ENCODE data around the gene MAP6D1. TPM values are rescaled to one million over a fixed set of nuclear protein-coding genes. Genes with fewer than 3 reads are reported as not detected.
A peak's percentile ranks its signal among the peaks of the same experiment; 100 is the strongest.
"Not testable (repeated sequence)": the region's sequence is repeated elsewhere in the genome, so short reads cannot be mapped to it uniquely, and the experiment has no call there.

The MAP6D1 gene
- total and polyA plus RNA-seq, 9 donors: 24.0 to 47.1 (median 32.4) TPM

DNA sequence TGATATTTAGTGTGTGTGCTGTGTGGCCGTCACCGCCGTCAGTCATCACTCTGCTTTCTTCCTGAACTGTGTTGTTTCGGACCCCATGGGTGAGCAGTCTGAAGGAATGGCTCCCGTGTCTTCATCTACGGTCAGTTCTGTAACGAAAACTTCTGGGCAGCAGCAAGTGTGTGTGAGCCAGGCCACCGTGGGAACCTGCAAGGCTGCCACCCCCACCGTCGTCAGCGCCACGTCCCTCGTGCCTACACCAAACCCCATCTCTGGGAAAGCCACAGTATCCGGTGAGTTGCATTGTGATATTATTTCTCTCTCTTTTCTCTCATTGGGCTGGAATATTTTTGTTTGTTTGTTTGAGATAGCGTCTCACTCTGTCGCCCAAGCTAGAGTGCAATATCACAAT lies 34.7 kb downstream of the MAP6D1 start:
- peaks cover 5% of the 10 kb centered on the region for H3K4me1 ChIP-seq (ENCODE audit: control insufficient read depth, insufficient read depth, low read length)
- H3K36me3 ChIP-seq (ENCODE audit: control insufficient read depth, insufficient read depth, low read length): peaks cover 42% of the 10 kb centered on the region
- H3K4me3 ChIP-seq (ENCODE audit: low read length): no peak overlapping the region
- H3K9me3 ChIP-seq (replicated peaks; ENCODE audit: control insufficient read depth, low read depth, low read length): no peaks in the 10 kb centered on the region
- no peak for DNase-seq
- 96% methylated on average over 7 of the region's 16 CpGs for WGBS (ENCODE audit: insufficient coverage)
- H3K27ac ChIP-seq (ENCODE audit: low read length): no peak overlapping the region
- no peaks in the 10 kb centered on the region for H3K27me3 ChIP-seq (ENCODE audit: control insufficient read depth, insufficient read depth, low read length)

DNA sequence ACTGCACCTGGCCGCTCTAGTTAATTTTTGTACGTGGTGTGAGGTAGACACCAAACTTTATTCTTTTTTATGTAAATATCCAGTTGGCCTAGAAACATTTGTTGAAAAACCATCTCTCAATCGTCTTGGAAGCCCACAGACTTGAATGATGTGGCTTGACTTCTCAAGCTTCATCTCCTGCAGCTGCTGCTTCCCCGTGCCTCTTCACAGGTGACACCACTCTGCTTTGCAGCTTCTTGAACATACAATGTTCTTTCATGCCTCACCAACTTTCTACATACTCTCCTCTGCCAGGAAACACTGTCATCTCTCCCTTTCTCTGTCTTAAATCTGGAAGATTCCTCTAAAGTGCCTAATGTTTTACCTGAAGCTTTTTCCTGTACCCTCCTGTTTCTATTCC lies 35.6 kb downstream of the MAP6D1 start:
- peaks cover 44% of the 10 kb centered on the region for H3K36me3 ChIP-seq (ENCODE audit: control insufficient read depth, insufficient read depth, low read length)
- no peaks in the 10 kb centered on the region for H3K27me3 ChIP-seq (ENCODE audit: control insufficient read depth, insufficient read depth, low read length)
- H3K4me3 ChIP-seq (ENCODE audit: low read length): no peak overlapping the region
- H3K9me3 ChIP-seq (replicated peaks; ENCODE audit: control insufficient read depth, low read depth, low read length): no peaks in the 10 kb centered on the region
- DNase-seq: no peak
- WGBS (ENCODE audit: insufficient coverage): 85% methylated on average over 3 of the region's 4 CpGs
- H3K4me1 ChIP-seq (ENCODE audit: control insufficient read depth, insufficient read depth, low read length): peaks cover 5% of the 10 kb centered on the region
- no peak overlapping the region for H3K27ac ChIP-seq (ENCODE audit: low read length)

DNA sequence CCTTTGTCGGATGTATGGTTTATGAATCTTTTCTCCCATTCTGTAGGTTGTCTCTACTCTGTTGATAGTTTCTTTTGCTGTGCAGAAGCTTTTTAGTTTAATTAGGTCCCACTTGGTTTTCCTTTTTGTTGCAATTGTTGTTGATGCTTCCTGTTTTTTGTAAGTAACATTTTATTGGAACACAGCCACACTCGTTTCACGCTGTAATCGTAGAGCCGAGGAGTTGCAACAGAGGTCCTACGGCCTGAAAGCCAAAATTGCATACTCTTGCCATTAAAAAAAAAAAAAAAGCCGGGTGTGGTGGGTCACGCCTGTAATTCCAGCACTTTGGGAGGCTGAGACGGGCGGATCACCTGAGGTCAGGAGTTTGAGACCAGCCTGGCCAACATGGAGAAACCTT lies 40.9 kb downstream of the MAP6D1 start:
- H3K36me3 ChIP-seq (ENCODE audit: control insufficient read depth, insufficient read depth, low read length): peaks cover 42% of the 10 kb centered on the region
- not testable (repeated sequence) for H3K9me3 ChIP-seq (replicated peaks; ENCODE audit: control insufficient read depth, low read depth, low read length); H3K27ac ChIP-seq (ENCODE audit: low read length); H3K4me1 ChIP-seq (ENCODE audit: control insufficient read depth, insufficient read depth, low read length); H3K27me3 ChIP-seq (ENCODE audit: control insufficient read depth, insufficient read depth, low read length); DNase-seq; H3K4me3 ChIP-seq (ENCODE audit: low read length)
- 90% methylated on average over 5 of the region's 10 CpGs for WGBS (ENCODE audit: insufficient coverage)

DNA sequence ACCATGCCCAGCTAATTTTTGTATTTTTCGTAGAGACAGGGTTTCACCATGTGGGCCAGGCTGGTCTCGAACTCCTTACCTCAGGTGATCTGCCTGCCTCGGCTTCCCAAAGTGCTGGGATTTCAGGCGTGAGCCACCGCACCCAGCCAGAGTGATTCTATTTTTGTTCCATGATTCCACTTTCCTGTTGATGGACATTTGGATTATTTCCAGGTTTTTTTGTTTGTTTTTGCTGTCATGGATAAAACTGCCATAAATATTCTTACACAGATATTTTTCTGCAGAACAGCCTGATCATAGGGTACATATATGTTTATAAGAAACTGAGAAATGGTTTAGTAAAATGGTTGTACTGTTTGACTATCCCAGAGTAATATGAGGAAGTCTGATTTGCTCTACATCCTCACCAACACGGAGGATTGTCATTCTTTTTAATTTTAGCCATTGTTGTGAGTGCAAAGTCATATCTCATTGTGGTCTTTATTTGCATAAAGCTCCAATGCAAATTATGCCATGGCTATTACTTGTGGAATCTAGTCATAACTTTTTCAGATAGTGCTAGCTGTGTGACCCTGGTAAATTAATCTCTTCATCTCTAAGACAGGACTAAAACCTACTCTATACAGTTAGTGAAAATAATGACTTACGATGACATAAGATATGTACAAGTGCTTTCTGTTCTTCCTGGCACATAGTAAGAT lies 42.7 kb downstream of the MAP6D1 start:
- no peaks in the 10 kb centered on the region for H3K27me3 ChIP-seq (ENCODE audit: control insufficient read depth, insufficient read depth, low read length)
- H3K36me3 ChIP-seq (ENCODE audit: control insufficient read depth, insufficient read depth, low read length): peaks cover 48% of the 10 kb centered on the region
- DNase-seq: no peak
- H3K27ac ChIP-seq (ENCODE audit: low read length): no peak overlapping the region
- no peaks in the 10 kb centered on the region for H3K4me1 ChIP-seq (ENCODE audit: control insufficient read depth, insufficient read depth, low read length)
- WGBS (ENCODE audit: insufficient coverage): 100% methylated on average over 3 of the region's 7 CpGs
- H3K4me3 ChIP-seq (ENCODE audit: low read length): no peak overlapping the region
- H3K9me3 ChIP-seq (replicated peaks; ENCODE audit: control insufficient read depth, low read depth, low read length): no peaks in the 10 kb centered on the region

DNA sequence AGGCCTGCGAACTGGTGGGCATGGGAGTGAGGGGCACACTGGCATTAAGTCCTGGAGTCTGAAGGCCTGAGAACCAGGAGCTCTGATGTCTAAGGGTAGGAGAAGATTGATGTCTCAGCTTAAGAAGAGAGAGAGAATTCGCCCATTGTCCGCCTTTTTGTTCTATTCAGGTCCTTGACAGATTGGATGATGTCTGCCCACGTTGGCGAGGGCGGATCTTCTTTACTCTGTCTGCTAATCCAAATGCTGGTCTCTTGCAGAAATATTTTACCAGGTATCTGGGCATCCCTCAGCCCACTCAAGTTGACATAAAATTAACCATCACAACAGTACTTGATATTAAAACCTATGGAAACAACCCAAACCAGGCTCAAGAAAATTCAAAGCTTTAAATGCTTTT lies 44.1 kb downstream of the MAP6D1 start:
- WGBS (ENCODE audit: insufficient coverage): 93% methylated on average over 6 of the region's 6 CpGs
- Histone ChIP-seq H3K27me3 (ENCODE audit: control insufficient read depth, insufficient read depth, low read length) (no peaks in the 10 kb centered on the region), H3K27ac (ENCODE audit: low read length) (no peak overlapping the region), H3K4me3 (ENCODE audit: low read length) (no peak overlapping the region), H3K9me3 (replicated peaks; ENCODE audit: control insufficient read depth, low read depth, low read length) (no peaks in the 10 kb centered on the region), H3K4me1 (ENCODE audit: control insufficient read depth, insufficient read depth, low read length) (no peaks in the 10 kb centered on the region), H3K36me3 (ENCODE audit: control insufficient read depth, insufficient read depth, low read length) (peaks cover 47% of the 10 kb centered on the region)
- no peak for DNase-seq

DNA sequence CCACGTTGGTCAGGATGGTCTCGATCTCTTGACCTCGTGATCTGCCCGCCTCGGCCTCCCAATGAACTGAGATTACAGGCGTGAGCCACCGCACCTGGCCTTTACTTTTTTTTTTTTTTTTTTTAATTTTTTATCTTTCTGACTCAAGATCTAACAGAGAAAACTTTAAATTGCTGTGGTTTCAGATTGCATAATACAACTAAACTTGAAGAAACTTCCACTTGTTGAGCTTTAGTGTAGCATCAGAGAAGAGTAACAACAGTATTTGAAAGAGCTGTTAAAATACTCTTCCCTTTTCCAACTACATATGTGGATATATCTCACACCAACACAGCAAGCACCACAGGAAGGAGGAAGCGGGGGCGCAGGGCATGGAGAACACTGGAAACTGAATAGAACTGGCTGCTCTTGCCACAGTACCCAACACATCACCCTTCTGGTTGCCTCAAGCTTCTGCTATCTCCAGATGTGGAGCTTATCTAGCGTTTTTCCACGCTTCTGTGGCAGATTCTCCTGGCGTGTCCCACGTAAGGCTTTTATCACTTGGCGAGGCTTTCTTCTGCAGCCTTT lies 45.4 kb downstream of the MAP6D1 start:
- 88% methylated on average over 9 of the region's 14 CpGs for WGBS (ENCODE audit: insufficient coverage)
- Histone ChIP-seq H3K9me3 (replicated peaks; ENCODE audit: control insufficient read depth, low read depth, low read length) (no peaks in the 10 kb centered on the region), H3K27ac (ENCODE audit: low read length) (no peak overlapping the region), H3K4me3 (ENCODE audit: low read length) (no peak overlapping the region), H3K36me3 (ENCODE audit: control insufficient read depth, insufficient read depth, low read length) (peaks cover 42% of the 10 kb centered on the region), H3K27me3 (ENCODE audit: control insufficient read depth, insufficient read depth, low read length) (no peaks in the 10 kb centered on the region), H3K4me1 (ENCODE audit: control insufficient read depth, insufficient read depth, low read length) (no peaks in the 10 kb centered on the region)
- DNase-seq: no peak

DNA sequence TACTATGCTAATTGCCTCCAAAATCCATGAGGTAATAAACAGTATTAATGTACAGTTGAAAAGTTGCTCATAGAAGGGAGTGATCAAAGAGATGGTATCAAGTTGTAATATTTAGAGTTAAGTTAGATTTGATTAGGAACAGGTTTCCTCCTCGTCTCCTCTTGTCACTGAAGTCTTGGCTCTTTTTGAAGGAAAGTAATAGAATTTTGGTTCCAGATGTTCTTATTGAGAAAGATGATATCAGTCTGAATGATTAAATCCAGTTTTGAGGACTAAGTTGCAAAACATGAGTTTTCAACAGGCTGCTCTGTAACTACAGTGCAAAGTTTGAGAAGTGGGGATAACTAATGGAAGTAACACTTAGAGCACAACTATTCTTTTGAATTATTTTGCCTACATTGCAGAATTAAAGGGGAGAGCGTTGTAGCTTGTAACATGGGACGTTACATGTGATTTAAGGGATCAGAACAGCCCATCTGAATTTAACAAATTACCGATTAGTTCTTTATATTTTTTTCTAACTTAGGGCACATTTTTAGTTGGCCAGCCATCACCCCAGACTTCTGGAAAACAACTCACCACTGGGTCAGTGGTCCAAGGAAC lies 48.3 kb downstream of the MAP6D1 start:
- peaks cover 45% of the 10 kb centered on the region for H3K36me3 ChIP-seq (ENCODE audit: control insufficient read depth, insufficient read depth, low read length)
- no peak overlapping the region for H3K27ac ChIP-seq (ENCODE audit: low read length)
- WGBS (ENCODE audit: insufficient coverage): 43% methylated on average over 1 of the region's 4 CpGs

DNA sequence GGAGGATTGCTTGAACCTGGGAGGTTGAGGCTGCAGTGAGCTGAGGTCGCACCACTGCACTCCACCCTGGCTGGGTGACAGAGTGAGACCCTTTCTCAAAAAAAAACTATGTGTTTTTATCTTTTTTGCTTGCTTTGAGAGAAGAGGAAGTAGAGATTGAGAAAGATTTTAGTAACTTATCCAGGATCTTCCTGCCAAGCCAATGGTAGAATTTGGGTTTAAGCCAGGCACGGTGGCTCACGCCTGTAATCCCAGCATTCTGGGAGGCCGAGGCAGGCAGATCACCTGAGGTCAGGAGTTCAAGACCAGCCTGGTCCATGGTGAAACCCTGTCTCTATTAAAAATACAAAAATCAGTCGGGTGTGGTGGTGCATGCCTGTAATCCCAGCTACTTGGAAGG lies 48.9 kb downstream of the MAP6D1 start:
- H3K27ac ChIP-seq (ENCODE audit: low read length): not testable (repeated sequence)

More for the DNA sequence above, 48.3 kb downstream of the MAP6D1 start:
- H3K27me3 ChIP-seq (ENCODE audit: control insufficient read depth, insufficient read depth, low read length): no peaks in the 10 kb centered on the region
- no peaks in the 10 kb centered on the region for H3K9me3 ChIP-seq (replicated peaks; ENCODE audit: control insufficient read depth, low read depth, low read length)
- no peaks in the 10 kb centered on the region for H3K4me1 ChIP-seq (ENCODE audit: control insufficient read depth, insufficient read depth, low read length)
- no peak overlapping the region for H3K4me3 ChIP-seq (ENCODE audit: low read length)
- DNase-seq: no peak

DNA sequence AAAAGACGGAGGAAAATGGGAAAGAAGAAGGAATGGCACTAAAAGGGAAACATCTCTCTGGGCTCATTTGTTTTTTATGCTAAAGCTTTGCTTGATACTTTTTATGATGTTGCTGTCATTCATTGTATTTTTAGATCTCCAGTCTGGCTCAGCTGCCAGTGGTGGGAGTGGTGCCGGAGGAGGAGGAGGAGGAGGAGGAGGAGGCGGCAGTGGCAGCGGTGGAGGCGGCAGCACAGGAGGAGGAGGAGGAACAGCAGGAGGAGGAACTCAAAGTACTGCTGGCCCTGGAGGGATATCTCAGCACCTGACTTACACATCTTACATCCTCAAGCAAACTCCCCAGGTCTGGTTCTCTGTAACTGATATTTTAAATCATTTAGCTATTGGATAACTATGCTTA lies 49.6 kb downstream of the MAP6D1 start:
- WGBS (ENCODE audit: insufficient coverage): 67% methylated on average over 1 of the region's 5 CpGs
- Histone ChIP-seq H3K27ac (ENCODE audit: low read length) (peak overlapping the region; percentile 59), H3K36me3 (ENCODE audit: control insufficient read depth, insufficient read depth, low read length) (peaks cover 39% of the 10 kb centered on the region), H3K9me3 (replicated peaks; ENCODE audit: control insufficient read depth, low read depth, low read length) (no peaks in the 10 kb centered on the region), H3K4me1 (ENCODE audit: control insufficient read depth, insufficient read depth, low read length) (no peaks in the 10 kb centered on the region), H3K27me3 (ENCODE audit: control insufficient read depth, insufficient read depth, low read length) (no peaks in the 10 kb centered on the region), H3K4me3 (ENCODE audit: low read length) (no peak overlapping the region)
- peak; percentile 28 for DNase-seq

More for the DNA sequence above, 48.9 kb downstream of the MAP6D1 start:
- H3K9me3 ChIP-seq (replicated peaks; ENCODE audit: control insufficient read depth, low read depth, low read length); H3K4me3 ChIP-seq (ENCODE audit: low read length); DNase-seq; H3K27me3 ChIP-seq (ENCODE audit: control insufficient read depth, insufficient read depth, low read length); H3K4me1 ChIP-seq (ENCODE audit: control insufficient read depth, insufficient read depth, low read length): not testable (repeated sequence)
- WGBS (ENCODE audit: insufficient coverage): 40% methylated on average over 1 of the region's 5 CpGs
- peaks cover 44% of the 10 kb centered on the region for H3K36me3 ChIP-seq (ENCODE audit: control insufficient read depth, insufficient read depth, low read length)

DNA sequence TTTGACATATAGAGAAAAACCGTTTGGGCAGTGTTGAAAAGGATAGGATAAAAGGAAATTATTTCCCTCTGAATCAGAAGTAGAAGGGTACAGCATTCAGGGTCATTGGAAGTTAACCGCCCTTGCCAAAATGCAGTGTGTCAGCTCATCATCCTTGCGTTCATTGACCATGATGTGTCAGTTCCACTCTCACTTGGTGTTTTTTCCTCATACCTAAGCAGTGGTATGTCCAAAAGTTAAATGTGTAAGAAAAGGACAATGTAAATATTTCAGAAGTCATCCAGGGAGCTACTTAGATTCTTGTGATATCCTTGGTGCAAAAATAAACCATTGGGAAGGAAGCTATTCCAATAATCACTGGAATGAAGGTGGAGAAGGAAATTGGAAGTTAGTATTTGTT lies 50.7 kb downstream of the MAP6D1 start:
- H3K4me3 ChIP-seq (ENCODE audit: low read length): no peak overlapping the region
- H3K36me3 ChIP-seq (ENCODE audit: control insufficient read depth, insufficient read depth, low read length): peaks cover 35% of the 10 kb centered on the region
- H3K4me1 ChIP-seq (ENCODE audit: control insufficient read depth, insufficient read depth, low read length): no peaks in the 10 kb centered on the region
- no peaks in the 10 kb centered on the region for H3K9me3 ChIP-seq (replicated peaks; ENCODE audit: control insufficient read depth, low read depth, low read length)
- no peaks in the 10 kb centered on the region for H3K27me3 ChIP-seq (ENCODE audit: control insufficient read depth, insufficient read depth, low read length)
- H3K27ac ChIP-seq (ENCODE audit: low read length): no peak overlapping the region
- no peak for DNase-seq
- WGBS (ENCODE audit: insufficient coverage): no CpG with 5 or more reads among the region's 3 CpGs

All from muscle of leg (tissue), 11 donors.